Epithelial cell of proximal tubule (primary cell): ENCODE measurements around the gene STAMBP. TPM values are rescaled to one million over a fixed set of nuclear protein-coding genes. Genes with fewer than 3 reads are reported as not detected.

Experiments
- DNase-seq: peaks from one replicate; pipeline ENCODE4 v3.0.0-alpha.2; 2011; ENCODE audit warnings: low read depth
- H3K4me3 ChIP-seq: 2 replicates; pipeline ENCODE4 v1.5.1; 2011; ENCODE audit warnings: low read depth, mild to moderate bottlenecking, low read length
- CTCF ChIP-seq: conservative IDR thresholded peaks from 2 replicates; pipeline ENCODE4 v1.5.1; 2012; ENCODE audit warnings: low read depth, mild to moderate bottlenecking, low read length
- total RNA-seq: library from RNA; depleted of rRNA; stranded (reverse); fragments of >200 nt; gene quantifications from 2 replicates; pipeline ENCODE4 v1.2.3, GENCODE V29; 2015

The STAMBP gene
- total RNA-seq, 1 donor from 2014 or later, result 37.5 TPM

GRCh38 chr2:73894475-73894850 lies 65.7 kb downstream of the STAMBP start:
- DNase-seq, result no peak
- no peak for TF ChIP-seq CTCF
- H3K4me3 ChIP-seq, result no peak overlapping the region

GRCh38 chr2:73894877-73895276 lies 66.1 kb downstream of the STAMBP start:
- DNase-seq, result no peak
- no peak overlapping the region for H3K4me3 ChIP-seq

GRCh38 chr2:73895473-73895872 lies 66.7 kb downstream of the STAMBP start:
- no peak for TF ChIP-seq CTCF
- H3K4me3 ChIP-seq, result no peak overlapping the region

More at GRCh38 chr2:73894877-73895276, 66.1 kb downstream of the STAMBP start:
- TF ChIP-seq CTCF, result no peak

GRCh38 chr2:73896362-73897239 lies 67.8 kb downstream of the STAMBP start:
- DNase-seq, result peak; percentile 49
- no peak for TF ChIP-seq CTCF
- H3K4me3 ChIP-seq, result no peak overlapping the region

More at GRCh38 chr2:73895473-73895872, 66.7 kb downstream of the STAMBP start:
- DNase-seq, result no peak

GRCh38 chr2:73897240-73897583 lies 68.5 kb downstream of the STAMBP start:
- no peak overlapping the region for H3K4me3 ChIP-seq
- no peak for TF ChIP-seq CTCF
- DNase-seq, result no peak

- H3K4me3 ChIP-seq, result no peak overlapping the region
- no peak for DNase-seq
- TF ChIP-seq CTCF, result no peak
Observed at GRCh38 chr2:73897934-73898333, 69.2 kb downstream of the STAMBP start.
